ACC112 (cell line): ENCODE results near the gene TMCC3.

Experiments
- H2AFZ ChIP-seq: fragments of 200-600 bp; sonication (generic); one replicate; pipeline ENCODE4 v1.6.0; 2017; ENCODE audit warnings: antibody characterized with exemption, low read length; ENCODE audit not compliant: unreplicated experiment
- H3K27ac ChIP-seq: fragments of 200-600 bp; sonication (generic); 2 replicates; pipeline ENCODE4 v1.5.1; 2014; ENCODE audit warnings: low read depth, mild to moderate bottlenecking, antibody characterized with exemption, low read length, moderate library complexity
- H3K27me3 ChIP-seq: fragments of 200-600 bp; sonication (generic); 2 replicates; pipeline ENCODE4 v1.6.1; 2014; ENCODE audit warnings: mild to moderate bottlenecking, antibody characterized with exemption, low read length, moderate library complexity, mixed read lengths; ENCODE audit not compliant: insufficient read depth
- H3K36me3 ChIP-seq: fragments of 200-600 bp; sonication (generic); 2 replicates; pipeline ENCODE4 v1.6.1; 2016; ENCODE audit warnings: mild to moderate bottlenecking, antibody characterized with exemption, low read length, moderate library complexity, mixed read lengths; ENCODE audit not compliant: insufficient read depth
- H3K4me1 ChIP-seq: fragments of 200-600 bp; sonication (generic); one replicate; pipeline ENCODE4 v1.6.1; 2016; ENCODE audit warnings: low read length, mixed read lengths; ENCODE audit not compliant: insufficient read depth, unreplicated experiment, control insufficient read depth
- H3K4me3 ChIP-seq: fragments of 200-600 bp; sonication (generic); 2 replicates; pipeline ENCODE4 v1.5.1; 2014; ENCODE audit warnings: mild to moderate bottlenecking, low read depth, low read length
- H3K79me2 ChIP-seq: fragments of 200-600 bp; sonication (generic); one replicate; pipeline ENCODE4 v1.6.0; 2016; ENCODE audit warnings: low read length; ENCODE audit not compliant: control insufficient read depth, unreplicated experiment, insufficient read depth

TMCC3 gene

GRCh38 chr12:94570161-94570560, 80.2 kb downstream of the TMCC3 start:
- no peaks in the 10 kb centered on the region for H3K36me3 ChIP-seq
- H3K27ac ChIP-seq: no peak overlapping the region

GRCh38 chr12:94567761-94568160, 82.6 kb downstream of the TMCC3 start:
- Histone ChIP-seq H3K4me3 (no peak overlapping the region), H3K4me1 (peaks cover 23% of the 10 kb centered on the region), H3K27ac (no peak overlapping the region)

More at GRCh38 chr12:94570161-94570560, 80.2 kb downstream of the TMCC3 start:
- no peak overlapping the region for H2AFZ ChIP-seq
- H3K4me1 ChIP-seq: peaks cover 23% of the 10 kb centered on the region
- peaks cover 4% of the 10 kb centered on the region for H3K27me3 ChIP-seq
- no peak overlapping the region for H3K4me3 ChIP-seq
- H3K79me2 ChIP-seq: no peaks in the 10 kb centered on the region

DNA sequence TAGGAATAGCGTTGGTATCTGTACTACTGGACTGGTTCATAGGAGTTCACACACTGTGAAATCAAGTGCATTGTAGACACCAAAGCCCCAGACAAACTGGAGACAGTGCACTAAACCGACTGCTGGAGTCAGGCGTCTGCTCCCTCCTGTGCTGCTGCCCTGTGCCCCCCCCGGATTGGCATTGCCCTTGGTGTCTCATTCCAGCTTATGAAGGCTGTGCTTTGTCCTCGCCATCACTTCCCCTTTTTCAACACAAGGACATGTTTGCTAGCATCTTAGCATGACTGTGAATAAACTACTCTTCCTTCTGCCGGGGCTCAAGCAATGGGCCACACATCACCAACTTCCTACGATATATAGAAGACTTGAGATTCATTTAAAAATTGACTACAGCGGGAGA, 84.0 kb downstream of the TMCC3 start:
- H3K36me3 ChIP-seq: no peaks in the 10 kb centered on the region
- peaks cover 18% of the 10 kb centered on the region for H3K4me1 ChIP-seq
- H2AFZ ChIP-seq: no peak overlapping the region
- no peaks in the 10 kb centered on the region for H3K79me2 ChIP-seq
- H3K4me3 ChIP-seq: no peak overlapping the region
- H3K27me3 ChIP-seq: peaks cover 4% of the 10 kb centered on the region
- H3K27ac ChIP-seq: no peak overlapping the region

More at GRCh38 chr12:94567761-94568160, 82.6 kb downstream of the TMCC3 start:
- Histone ChIP-seq H3K79me2 (no peaks in the 10 kb centered on the region), H2AFZ (no peak overlapping the region), H3K36me3 (no peaks in the 10 kb centered on the region), H3K27me3 (peaks cover 4% of the 10 kb centered on the region)

DNA sequence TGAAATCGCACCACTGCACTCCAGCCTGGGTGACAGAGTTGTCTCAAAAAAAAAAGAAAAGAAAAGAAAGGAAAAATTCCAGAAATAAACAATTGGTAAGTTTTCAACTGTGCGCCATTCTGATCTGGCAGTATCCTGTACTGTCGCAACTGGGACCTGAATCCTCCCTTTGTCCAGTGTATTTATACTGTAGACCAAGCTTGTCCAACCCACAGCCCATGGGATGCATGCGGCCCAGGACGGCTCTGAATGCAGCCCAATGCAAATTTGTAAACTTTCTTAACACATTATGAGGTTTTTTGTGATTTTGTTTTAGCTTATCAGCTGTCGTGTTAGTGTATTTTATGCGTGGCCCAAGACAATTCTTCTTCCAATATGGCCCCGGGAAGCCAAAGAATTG, 84.7 kb downstream of the TMCC3 start:
- H2AFZ ChIP-seq: no peak overlapping the region
- no peak overlapping the region for H3K27ac ChIP-seq
- peaks cover 12% of the 10 kb centered on the region for H3K4me1 ChIP-seq
- H3K79me2 ChIP-seq: no peaks in the 10 kb centered on the region
- H3K27me3 ChIP-seq: peaks cover 4% of the 10 kb centered on the region
- no peak overlapping the region for H3K4me3 ChIP-seq
- no peaks in the 10 kb centered on the region for H3K36me3 ChIP-seq

DNA sequence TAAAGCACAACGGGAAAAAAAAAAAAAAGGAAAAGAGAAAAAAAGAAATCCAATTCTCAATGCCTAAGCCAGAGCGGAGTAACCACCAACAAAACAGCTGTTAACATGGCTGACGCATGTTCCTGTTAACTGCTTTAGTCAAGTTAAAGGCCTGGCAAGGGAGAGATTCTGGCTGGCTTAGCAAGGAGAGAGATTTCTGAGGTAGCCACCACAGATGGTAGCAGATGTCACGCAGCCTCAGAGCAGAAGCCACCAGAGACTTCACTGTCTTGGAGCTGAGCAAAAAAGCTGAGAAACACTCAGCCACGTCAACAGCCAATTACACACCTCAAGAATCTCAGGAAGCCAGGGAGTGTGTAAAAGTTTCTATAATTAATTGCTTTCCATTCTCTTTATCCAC, 87.1 kb downstream of the TMCC3 start:
- Histone ChIP-seq H3K27ac (no peak overlapping the region), H3K79me2 (no peaks in the 10 kb centered on the region), H2AFZ (no peak overlapping the region), H3K4me3 (no peak overlapping the region), H3K4me1 (no peaks in the 10 kb centered on the region), H3K27me3 (peaks cover 15% of the 10 kb centered on the region), H3K36me3 (no peaks in the 10 kb centered on the region)

GRCh38 chr12:94561943-94562411, 88.4 kb downstream of the TMCC3 start:
- H3K27ac ChIP-seq: no peak overlapping the region
- no peaks in the 10 kb centered on the region for H3K36me3 ChIP-seq
- no peak overlapping the region for H2AFZ ChIP-seq
- H3K4me1 ChIP-seq: no peaks in the 10 kb centered on the region
- peaks cover 24% of the 10 kb centered on the region for H3K27me3 ChIP-seq
- no peaks in the 10 kb centered on the region for H3K79me2 ChIP-seq
- no peak overlapping the region for H3K4me3 ChIP-seq

DNA sequence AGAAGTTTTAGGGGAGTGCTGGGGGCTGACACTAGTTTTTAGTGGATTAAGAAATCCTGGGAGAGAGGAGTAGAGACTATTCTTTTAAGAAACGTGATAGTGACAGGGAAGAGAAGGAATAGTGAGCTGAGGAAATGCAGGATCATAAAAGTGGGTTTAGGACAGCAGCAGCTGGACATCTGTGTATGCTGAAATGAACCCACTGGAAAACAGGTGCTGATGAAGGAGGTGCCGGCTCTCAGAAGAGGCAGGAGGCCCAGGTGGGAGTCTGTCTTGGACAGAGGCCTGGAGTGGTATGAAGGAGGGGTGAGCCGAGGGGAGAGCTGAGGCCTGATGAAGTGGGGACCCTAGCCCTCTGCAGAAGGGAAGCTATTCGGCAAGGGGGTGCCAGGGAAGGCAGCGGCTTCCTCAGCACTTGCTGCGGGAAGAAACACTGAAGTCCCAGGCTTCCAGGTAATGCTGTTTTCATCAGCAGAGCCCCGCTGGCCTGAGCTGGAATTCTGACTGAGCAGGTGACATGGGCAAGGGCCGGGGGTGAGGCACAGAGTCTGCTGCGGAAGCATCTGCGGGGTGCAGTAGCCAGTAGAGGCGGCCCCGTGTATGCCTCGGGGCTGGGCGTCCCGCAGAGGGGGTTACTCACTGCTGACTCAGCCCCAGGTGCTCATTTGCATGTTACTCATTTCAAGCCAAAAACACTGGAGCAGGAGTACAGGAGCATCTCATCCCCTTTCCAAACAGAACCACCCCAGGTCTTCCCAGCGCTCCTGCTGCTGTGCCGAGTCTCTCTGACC, 89.7 kb downstream of the TMCC3 start:
- H3K27ac ChIP-seq: no peak overlapping the region

GRCh38 chr12:94558612-94559011, 91.7 kb downstream of the TMCC3 start:
- no peak overlapping the region for H2AFZ ChIP-seq
- no peaks in the 10 kb centered on the region for H3K79me2 ChIP-seq
- no peak overlapping the region for H3K27ac ChIP-seq
- H3K36me3 ChIP-seq: no peaks in the 10 kb centered on the region
- H3K27me3 ChIP-seq: peaks cover 20% of the 10 kb centered on the region
- no peaks in the 10 kb centered on the region for H3K4me1 ChIP-seq
- no peak overlapping the region for H3K4me3 ChIP-seq

More for the DNA sequence above, 89.7 kb downstream of the TMCC3 start:
- H2AFZ ChIP-seq: no peak overlapping the region
- H3K27me3 ChIP-seq: peaks cover 20% of the 10 kb centered on the region
- H3K36me3 ChIP-seq: no peaks in the 10 kb centered on the region
- H3K4me1 ChIP-seq: no peaks in the 10 kb centered on the region
- H3K4me3 ChIP-seq: no peak overlapping the region
- H3K79me2 ChIP-seq: no peaks in the 10 kb centered on the region

DNA sequence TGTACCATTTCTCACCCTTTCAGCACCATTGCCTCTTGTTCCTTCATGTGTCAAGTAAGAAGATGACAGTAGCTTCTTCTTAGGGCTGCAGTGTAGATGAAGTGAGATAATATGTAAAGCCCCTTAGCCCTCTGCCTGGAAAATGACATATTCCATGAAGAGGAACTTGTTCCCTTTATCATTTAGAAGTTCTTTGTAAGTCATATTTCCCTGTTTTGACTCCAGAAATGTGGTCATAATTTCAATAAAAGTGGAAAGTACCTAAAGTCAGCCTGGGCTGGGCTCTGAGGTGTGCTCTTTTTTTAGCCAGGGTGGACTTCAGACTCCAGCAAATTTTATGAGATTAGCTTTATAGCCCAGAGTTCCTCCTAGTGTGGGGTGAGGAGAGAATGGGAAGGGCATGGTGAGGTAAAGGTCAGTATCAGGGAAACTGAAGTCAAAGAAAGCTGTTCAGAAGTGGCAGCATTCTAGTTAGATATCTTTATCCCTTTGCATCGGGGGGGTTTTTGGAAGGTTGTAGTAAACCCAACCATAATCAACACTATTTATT, 92.5 kb downstream of the TMCC3 start:
- Histone ChIP-seq H3K79me2 (no peaks in the 10 kb centered on the region), H3K36me3 (no peaks in the 10 kb centered on the region), H3K27me3 (peaks cover 20% of the 10 kb centered on the region), H2AFZ (no peak overlapping the region), H3K27ac (no peak overlapping the region), H3K4me3 (no peak overlapping the region), H3K4me1 (peaks cover 4% of the 10 kb centered on the region)

DNA sequence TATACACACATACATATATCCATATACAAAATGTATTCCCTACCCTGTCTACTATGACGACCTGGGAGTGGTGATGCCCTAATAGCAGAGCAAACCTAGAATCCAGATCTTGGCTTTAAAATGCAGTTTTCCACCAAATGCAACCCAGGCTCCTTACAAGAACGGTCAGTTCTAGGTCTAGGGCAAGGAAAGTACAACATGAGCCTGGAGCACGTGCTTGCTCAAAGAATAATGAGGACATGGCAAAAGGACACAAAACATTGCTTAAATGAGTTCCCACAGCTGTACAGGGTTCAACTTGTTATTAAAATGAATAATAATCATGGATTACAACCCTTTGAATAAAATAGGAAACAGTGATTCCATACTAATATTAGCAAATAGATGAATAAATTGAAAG, 94.7 kb downstream of the TMCC3 start:
- Histone ChIP-seq H3K4me3 (no peak overlapping the region), H3K4me1 (peaks cover 8% of the 10 kb centered on the region), H3K36me3 (no peaks in the 10 kb centered on the region), H2AFZ (no peak overlapping the region), H3K27me3 (peaks cover 20% of the 10 kb centered on the region), H3K27ac (no peak overlapping the region), H3K79me2 (no peaks in the 10 kb centered on the region)

DNA sequence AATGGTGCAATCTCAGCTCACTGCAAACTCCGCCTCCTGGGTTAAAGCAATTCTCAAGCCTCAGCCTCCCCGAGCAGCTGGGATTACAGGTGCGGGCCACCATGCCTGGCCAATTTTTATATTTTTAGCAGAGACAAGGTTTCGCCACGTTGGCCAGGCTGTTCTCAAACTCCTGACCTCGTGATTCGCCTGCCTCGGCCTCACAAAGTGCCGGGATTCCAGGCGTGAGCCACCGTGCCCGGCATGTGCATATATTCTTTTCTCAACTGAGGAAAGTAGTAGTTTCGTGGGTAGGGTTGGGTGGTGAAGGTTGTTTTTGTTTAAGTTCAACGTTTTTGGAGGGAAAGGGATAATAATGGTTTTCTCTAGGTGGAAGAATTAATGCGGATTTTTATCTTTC, 96.5 kb downstream of the TMCC3 start:
- no peaks in the 10 kb centered on the region for H3K79me2 ChIP-seq
- H2AFZ ChIP-seq: no peak overlapping the region
- H3K4me3 ChIP-seq: no peak overlapping the region
- no peaks in the 10 kb centered on the region for H3K36me3 ChIP-seq
- H3K27ac ChIP-seq: no peak overlapping the region
- H3K27me3 ChIP-seq: peaks cover 12% of the 10 kb centered on the region
- H3K4me1 ChIP-seq: peaks cover 8% of the 10 kb centered on the region
